HCT116 (cell line): Measurements from ENCODE around the gene LRCH1. TPM values are rescaled to one million over a fixed set of nuclear protein-coding genes. Genes with fewer than 3 reads are reported as not detected.

Source experiments
- ATAC-seq: fragments of 200-7000 bp; cut with Tn5 transposase; 2 replicates; pipeline ENCODE4 v1.9.1; 2020; ENCODE audit warnings: mild to moderate bottlenecking, moderate library complexity
- BruUV-seq: library from RNA; stranded (reverse); fragments of 400-500 nt; replicated peaks from 2 replicates; lab custom pipeline; 2021; lab: Mats Ljungman, UMichigan
- CTCF ChIA-PET: fragments of 300-600 bp; sonication (Branson Sonifier 250); formaldehyde crosslinking; loops from one replicate; lab custom pipeline; 2021; ENCODE audit warnings: antibody characterized with exemption; lab: Charles Lee
- POLR2A ChIA-PET: fragments of 300-600, 350-600 bp; sonication (Branson Sonifier 250); formaldehyde crosslinking; loops from one replicate; lab custom pipeline; 2021; ENCODE audit warnings: antibody characterized with exemption; lab: Charles Lee
- RAD21 ChIA-PET, 2 experiments: fragments of 300-600 bp; sonication (Branson Sonifier 250); formaldehyde crosslinking; loops; one replicate each; lab custom pipeline; 2023; ENCODE audit warnings: low total read pairs in 2 of 2; ENCODE audit not compliant: uncharacterized antibody in 2 of 2, unreplicated experiment in 2 of 2, low non-redundant PET in 1 of 2; lab: Charles Lee
- DNase-seq: peaks from one replicate; pipeline ENCODE4 v3.0.0-alpha.2; 2010; ENCODE audit warnings: low read depth, low spot score
- H2AFZ ChIP-seq: fragments of 200-600 bp; shearing (Covaris generic), sonication (generic); 2 replicates; pipeline ENCODE4 v1.6.1; 2017; ENCODE audit warnings: low read depth, mixed run types, mixed read lengths, antibody characterized with exemption, low read length; ENCODE audit not compliant: poor library complexity, severe bottlenecking
- H3K27ac ChIP-seq: 2 replicates; pipeline ENCODE4 v1.5.1; 2012; ENCODE audit warnings: low read depth, low read length
- H3K27me3 ChIP-seq: fragments of 200-600 bp; sonication (generic); 2 replicates; pipeline ENCODE4 v1.6.1; 2016; ENCODE audit warnings: mixed run types, low read length, mixed read lengths; ENCODE audit not compliant: insufficient read depth
- H3K36me3 ChIP-seq, 2 experiments: fragments of 200-500 bp in 1 of 2; fragments of 200-600 bp in 1 of 2; sonication (Bioruptor generic) in 1 of 2; sonication (generic) in 1 of 2; 2 replicates each; pipeline versions ENCODE4 v1.5.1 to v1.6.1; 2014 to 2016; ENCODE audit warnings: low read length in 2 of 2, inconsistent platforms in 1 of 2, mixed read lengths in 1 of 2, mixed run types in 1 of 2; ENCODE audit not compliant: insufficient read depth in 2 of 2, control insufficient read depth in 1 of 2
- H3K4me1 ChIP-seq, 2 experiments: fragments of 200-600 bp in 1 of 2; sonication (generic) in 1 of 2; 2 replicates each; pipeline versions ENCODE4 v1.5.1 to v1.6.1; 2012 to 2017; ENCODE audit warnings: low read length in 2 of 2, inconsistent platforms in 1 of 2, mild to moderate bottlenecking in 1 of 2, mixed read lengths in 1 of 2, mixed run types in 1 of 2, moderate library complexity in 1 of 2; ENCODE audit not compliant: insufficient read depth in 2 of 2, control insufficient read depth in 1 of 2
- H3K4me2 ChIP-seq: fragments of 200-600 bp; sonication (generic); 2 replicates; pipeline ENCODE4 v1.6.1; 2017; ENCODE audit warnings: mixed run types, low read length, mixed read lengths
- H3K4me3 ChIP-seq, 2 experiments: fragments of 200-600 bp in 1 of 2; sonication (generic) in 1 of 2; replicated peaks in 1 of 2; 2 replicates each; pipeline ENCODE4 v1.5.1; 2011 to 2016; ENCODE audit warnings: low read length in 2 of 2, control low read depth in 1 of 2, low read depth in 1 of 2, mild to moderate bottlenecking in 1 of 2, mixed read lengths in 1 of 2, mixed run types in 1 of 2
- H3K79me2 ChIP-seq: fragments of 200-600 bp; sonication (generic); 2 replicates; pipeline ENCODE4 v1.6.1; 2017; ENCODE audit warnings: mild to moderate bottlenecking, mixed run types, low read length, moderate library complexity, mixed read lengths; ENCODE audit not compliant: insufficient read depth
- H3K9ac ChIP-seq: fragments of 200-600 bp; sonication (generic); 2 replicates; pipeline ENCODE4 v1.6.1; 2016; ENCODE audit warnings: low read length, mixed read lengths
- H3K9me2 ChIP-seq: fragments of 200-600 bp; sonication (generic), shearing (Covaris generic); 2 replicates; pipeline ENCODE4 v1.6.1; 2017; ENCODE audit warnings: mixed run types, mild to moderate bottlenecking, moderate library complexity; ENCODE audit not compliant: insufficient read depth
- H3K9me3 ChIP-seq, 2 experiments: fragments of 200-500 bp in 1 of 2; fragments of 200-600 bp in 1 of 2; sonication (Bioruptor generic) in 1 of 2; sonication (generic) in 1 of 2; 2 replicates each; pipeline ENCODE4 v1.6.1; 2014 to 2017; ENCODE audit warnings: low read length in 2 of 2, mixed read lengths in 2 of 2, inconsistent platforms in 1 of 2, low read depth in 1 of 2, mild to moderate bottlenecking in 1 of 2, mixed run types in 1 of 2, moderate library complexity in 1 of 2; ENCODE audit not compliant: control insufficient read depth in 1 of 2, insufficient read depth in 1 of 2
- H4K20me1 ChIP-seq: fragments of 200-600 bp; sonication (generic), shearing (Covaris generic); 2 replicates; pipeline ENCODE4 v1.6.1; 2017; ENCODE audit warnings: mixed run types, mild to moderate bottlenecking, moderate library complexity; ENCODE audit not compliant: insufficient read depth
- CTCF ChIP-seq, 3 experiments: fragments of 200-600 bp in 1 of 3; sonication (generic) in 1 of 3; IDR thresholded peaks in 2 of 3; conservative IDR thresholded peaks in 1 of 3; 2 replicates each; pipeline ENCODE4 v1.5.1; 2012 to 2017; ENCODE audit warnings: low read depth in 2 of 3, low read length in 2 of 3, antibody characterized with exemption in 1 of 3, borderline replicate concordance in 1 of 3, control low read depth in 1 of 3, mild to moderate bottlenecking in 1 of 3, mixed read lengths in 1 of 3, mixed run types in 1 of 3, moderate library complexity in 1 of 3; ENCODE audit not compliant: insufficient read depth in 1 of 3
- ELF1 ChIP-seq: IDR thresholded peaks from 2 replicates; pipeline ENCODE4 v1.6.1; 2012; ENCODE audit warnings: low read depth, borderline replicate concordance
- EZH2 ChIP-seq: fragments of 200-600 bp; sonication (generic); IDR thresholded peaks from 2 replicates; pipeline ENCODE4 v1.6.1; 2017; ENCODE audit warnings: antibody characterized with exemption, mixed run types
- MAX ChIP-seq: IDR thresholded peaks from 2 replicates; pipeline ENCODE4 v1.6.1; 2012
- POLR2A ChIP-seq: IDR thresholded peaks from 2 replicates; pipeline ENCODE4 v1.7.0; 2011; ENCODE audit warnings: borderline replicate concordance; ENCODE audit not compliant: insufficient read depth, insufficient read length; ENCODE audit errors: extremely low read depth
- SP1 ChIP-seq: IDR thresholded peaks from 2 replicates; pipeline ENCODE4 v1.6.1; 2012; ENCODE audit warnings: low read depth
- SRF ChIP-seq: IDR thresholded peaks from 2 replicates; pipeline ENCODE4 v1.6.1; 2012; ENCODE audit warnings: low read depth
- TCF7L2 ChIP-seq: IDR thresholded peaks from 2 replicates; pipeline ENCODE4 v1.7.0; 2011; ENCODE audit warnings: borderline replicate concordance, inconsistent platforms; ENCODE audit not compliant: insufficient read depth, insufficient read length; ENCODE audit errors: extremely low read depth
- ZBTB33 ChIP-seq: IDR thresholded peaks from 2 replicates; pipeline ENCODE4 v1.6.1; 2011; ENCODE audit warnings: mild to moderate bottlenecking, low read length, moderate library complexity; ENCODE audit not compliant: insufficient replicate concordance; ENCODE audit errors: extremely low read depth
- intact Hi-C: fragments of 100-400 bp; cut with micrococcal nuclease; formaldehyde crosslinking; loops from 2 replicates; pipeline ENCODE4 v1.10.0; 2022
- total RNA-seq: library from RNA; stranded (reverse); gene quantifications from one replicate; pipeline ENCODE4 v1.2.1, GENCODE V29; 2021; ENCODE audit not compliant: unreplicated experiment

The LRCH1 gene
- total RNA-seq, 1 experiment from 2014 or later = 15.6 TPM

- peaks cover 15% of the 10 kb centered on the region; the same call in 1 of the 2 replicates for H3K79me2 ChIP-seq
- H3K4me2 ChIP-seq = no peak overlapping the region
- no peak overlapping the region for H3K27ac ChIP-seq
- H3K4me3 ChIP-seq = no peak overlapping the region
- no peaks in the 10 kb centered on the region; the same call in 1 of the 2 replicates for H4K20me1 ChIP-seq
- BruUV-seq = no TSS peak
- no peak for TF ChIP-seq ELF1
- TF ChIP-seq SP1 = no peak
- no peak for TF ChIP-seq ZBTB33
- TF ChIP-seq SRF = no peak
- no peak for TF ChIP-seq MAX
- TF ChIP-seq EZH2 = no peak
- no peak for TF ChIP-seq TCF7L2
- TF ChIP-seq POLR2A = no peak
- no peak for TF ChIP-seq CTCF (IDR thresholded peaks at IDR 0.05 in 2 of 3, conservative IDR thresholded peaks at IDR 0.05 in 1 of 3; ENCODE audit: borderline replicate concordance in 1 of 3, insufficient read depth in 1 of 3, low read depth in 2 of 3, low read length in 2 of 3)
- no peaks in the 10 kb centered on the region for H3K9me3 ChIP-seq
- ChIA-PET POLR2A (no interaction called here), CTCF (no interaction called here), RAD21 (no interaction called here)
- H2AFZ ChIP-seq = no peak overlapping the region
- ATAC-seq (no peak), DNase-seq (no peak)
- H3K9ac ChIP-seq = no peak overlapping the region
- H3K36me3 ChIP-seq = no peaks in the 10 kb centered on the region
- H3K9me2 ChIP-seq = no peaks in the 10 kb centered on the region
- no peaks in the 10 kb centered on the region for H3K4me1 ChIP-seq
- no peaks in the 10 kb centered on the region for H3K27me3 ChIP-seq
- intact Hi-C loops = no loop called here
These were observed 122.0 kb downstream of the LRCH1 start for GRCh38 chr13:46675016-46675415.
